Activated naive CD4-positive, alpha-beta T cell treated with anti-CD3 and anti-CD28 coated beads for 36 hours (primary cell): Measurements from ENCODE around the gene MGAT4A. TPM values are rescaled to one million over a fixed set of nuclear protein-coding genes. Genes with fewer than 3 reads are reported as not detected.
"Not testable (repeated sequence)": the region's sequence is repeated elsewhere in the genome, so short reads cannot be mapped to it uniquely, and the experiment has no call there.

Experiments used
- CTCF ChIA-PET: fragments of 350-600 bp; sonication (Branson Sonifier 250); formaldehyde crosslinking; loops from one replicate; lab custom pipeline; 2021; ENCODE audit warnings: antibody characterized with exemption; lab: Charles Lee
- DNase-seq: peaks from one replicate; pipeline ENCODE4 v3.0.0-alpha.2; 2020
- H3K27ac Mint-ChIP-seq: one replicate; pipeline ENCODE4 v1.8.0; 2021; ENCODE audit warnings: mild to moderate bottlenecking, mixed read lengths
- H3K27me3 Mint-ChIP-seq: one replicate; pipeline ENCODE4 v1.8.0; 2021; ENCODE audit warnings: low read depth, mixed read lengths
- H3K36me3 Mint-ChIP-seq: one replicate; pipeline ENCODE4 v1.8.0; 2021; ENCODE audit warnings: low read depth, mixed read lengths
- H3K4me1 Mint-ChIP-seq: one replicate; pipeline ENCODE4 v1.8.0; 2021; ENCODE audit warnings: low read depth, mixed read lengths
- H3K4me3 Mint-ChIP-seq: one replicate; pipeline ENCODE4 v1.8.0; 2021; ENCODE audit warnings: mild to moderate bottlenecking, moderate library complexity, mixed read lengths
- H3K9me3 Mint-ChIP-seq: one replicate; pipeline ENCODE4 v1.8.0; 2021; ENCODE audit warnings: mixed read lengths
- intact Hi-C: fragments of 100-400 bp; cut with micrococcal nuclease; formaldehyde crosslinking; loops from one replicate; pipeline ENCODE4 v1.15.1; 2023
- total RNA-seq, 2 experiments: library from RNA; stranded (reverse); gene quantifications; one replicate each; pipeline ENCODE4 v1.2.3, GENCODE V29; 2021

MGAT4A gene
- total RNA-seq, 2 experiments from 2014 or later = 85.5 to 87.5 TPM

GRCh38 chr2:98759338-98759737 lies 28.4 kb upstream of the MGAT4A start:
- no peaks in the 10 kb centered on the region for H3K27me3 Mint-ChIP-seq
- H3K9me3 Mint-ChIP-seq = no peaks in the 10 kb centered on the region
- H3K4me1 Mint-ChIP-seq = peaks cover 58% of the 10 kb centered on the region
- no peaks in the 10 kb centered on the region for H3K36me3 Mint-ChIP-seq
- H3K4me3 Mint-ChIP-seq = no peak overlapping the region
- CTCF ChIA-PET = interaction anchor here (1.1 to 1.2 kb wide), 2 partner anchors 12 to 20 kb away, joined by 3 to 4 read pairs; no protein-coding TSS in a partner anchor
- no peak for DNase-seq
- intact Hi-C loops = no loop called here
- peak overlapping the region; percentile 43 for H3K27ac Mint-ChIP-seq

GRCh38 chr2:98757904-98758421 lies 27.0 kb upstream of the MGAT4A start:
- Mint-ChIP-seq H3K4me1 (peaks cover 52% of the 10 kb centered on the region), H3K27me3 (no peaks in the 10 kb centered on the region), H3K36me3 (no peaks in the 10 kb centered on the region), H3K4me3 (peak overlapping the region; percentile 59), H3K27ac (peak overlapping the region; percentile 86), H3K9me3 (no peaks in the 10 kb centered on the region)
- DNase-seq = peak; percentile 76
- CTCF ChIA-PET = interaction anchor here (1.0 to 2.5 kb wide), 6 partner anchors 10 to 109 kb away, joined by 3 to 10 read pairs (median 4); no protein-coding TSS in a partner anchor
- intact Hi-C loops = loop anchor here (1.0 kb wide), 2 partner anchors 8 to 12 kb away; no protein-coding TSS in a partner anchor

- no peaks in the 10 kb centered on the region for H3K36me3 Mint-ChIP-seq
- no peak for DNase-seq
- CTCF ChIA-PET = no interaction called here
- H3K4me1 Mint-ChIP-seq = peaks cover 24% of the 10 kb centered on the region
- H3K27me3 Mint-ChIP-seq = no peaks in the 10 kb centered on the region
- intact Hi-C loops = no loop called here
- H3K27ac Mint-ChIP-seq = no peak overlapping the region
- no peaks in the 10 kb centered on the region for H3K9me3 Mint-ChIP-seq
- H3K4me3 Mint-ChIP-seq = no peak overlapping the region
Measured at GRCh38 chr2:98753801-98754200, 22.9 kb upstream of the MGAT4A start.

GRCh38 chr2:98752711-98753110 lies 21.8 kb upstream of the MGAT4A start:
- H3K27ac Mint-ChIP-seq, H3K4me3 Mint-ChIP-seq, DNase-seq, intact Hi-C loops, CTCF ChIA-PET, H3K9me3 Mint-ChIP-seq, H3K27me3 Mint-ChIP-seq, H3K36me3 Mint-ChIP-seq: not testable (repeated sequence)
- H3K4me1 Mint-ChIP-seq = peaks cover 25% of the 10 kb centered on the region

- Mint-ChIP-seq H3K36me3 (no peaks in the 10 kb centered on the region), H3K27ac (no peak overlapping the region), H3K9me3 (no peaks in the 10 kb centered on the region), H3K4me3 (no peak overlapping the region), H3K4me1 (peaks cover 22% of the 10 kb centered on the region), H3K27me3 (no peaks in the 10 kb centered on the region)
- intact Hi-C loops = no loop called here
- CTCF ChIA-PET = no interaction called here
- DNase-seq = no peak
Measured at GRCh38 chr2:98751748-98752147, 20.8 kb upstream of the MGAT4A start.

GRCh38 chr2:98750593-98751282 lies 19.8 kb upstream of the MGAT4A start:
- no peak for DNase-seq
- Mint-ChIP-seq H3K27me3 (no peaks in the 10 kb centered on the region), H3K27ac (no peak overlapping the region), H3K4me3 (no peak overlapping the region), H3K36me3 (no peaks in the 10 kb centered on the region), H3K4me1 (peaks cover 23% of the 10 kb centered on the region), H3K9me3 (no peaks in the 10 kb centered on the region)
- intact Hi-C loops = no loop called here
- CTCF ChIA-PET = interaction anchor here (0.6 kb wide), 1 partner anchor 25 kb away, joined by 3 read pairs; no protein-coding TSS in a partner anchor

GRCh38 chr2:98749066-98749450 lies 18.1 kb upstream of the MGAT4A start:
- CTCF ChIA-PET = no interaction called here
- Mint-ChIP-seq H3K4me3 (no peak overlapping the region), H3K27me3 (no peaks in the 10 kb centered on the region), H3K27ac (no peak overlapping the region), H3K9me3 (no peaks in the 10 kb centered on the region), H3K4me1 (peaks cover 37% of the 10 kb centered on the region), H3K36me3 (no peaks in the 10 kb centered on the region)
- intact Hi-C loops = no loop called here
- DNase-seq = no peak

- no peak overlapping the region for H3K4me3 Mint-ChIP-seq
- H3K9me3 Mint-ChIP-seq = no peaks in the 10 kb centered on the region
- intact Hi-C loops = no loop called here
- no peaks in the 10 kb centered on the region for H3K36me3 Mint-ChIP-seq
- no peaks in the 10 kb centered on the region for H3K27me3 Mint-ChIP-seq
- H3K27ac Mint-ChIP-seq = no peak overlapping the region
- peaks cover 41% of the 10 kb centered on the region for H3K4me1 Mint-ChIP-seq
- CTCF ChIA-PET = interaction anchor here (1.0 to 1.3 kb wide), 2 partner anchors 10 to 114 kb away, joined by 3 to 5 read pairs; no protein-coding TSS in a partner anchor
- no peak for DNase-seq
Measured at GRCh38 chr2:98748292-98749065, 17.5 kb upstream of the MGAT4A start.

- H3K27ac Mint-ChIP-seq = no peak overlapping the region
- no peak for DNase-seq
- peaks cover 43% of the 10 kb centered on the region for H3K4me1 Mint-ChIP-seq
- intact Hi-C loops = no loop called here
- CTCF ChIA-PET = interaction anchor here (0.8 to 1.3 kb wide), 3 partner anchors 10 to 113 kb away, joined by 3 to 5 read pairs (median 3); no protein-coding TSS in a partner anchor
- H3K36me3 Mint-ChIP-seq = no peaks in the 10 kb centered on the region
- H3K27me3 Mint-ChIP-seq = no peaks in the 10 kb centered on the region
- no peak overlapping the region for H3K4me3 Mint-ChIP-seq
- H3K9me3 Mint-ChIP-seq = no peaks in the 10 kb centered on the region
Measured at GRCh38 chr2:98747888-98748287, 17.0 kb upstream of the MGAT4A start.

GRCh38 chr2:98746426-98746825 lies 15.5 kb upstream of the MGAT4A start:
- peaks cover 48% of the 10 kb centered on the region for H3K4me1 Mint-ChIP-seq
- CTCF ChIA-PET = no interaction called here
- intact Hi-C loops = loop anchor here (1.0 kb wide), 2 partner anchors 10 to 12 kb away; no protein-coding TSS in a partner anchor
- H3K27me3 Mint-ChIP-seq = no peaks in the 10 kb centered on the region
- no peak for DNase-seq
- no peaks in the 10 kb centered on the region for H3K36me3 Mint-ChIP-seq
- no peak overlapping the region for H3K4me3 Mint-ChIP-seq
- no peaks in the 10 kb centered on the region for H3K9me3 Mint-ChIP-seq
- no peak overlapping the region for H3K27ac Mint-ChIP-seq

GRCh38 chr2:98744595-98744994 lies 13.7 kb upstream of the MGAT4A start:
- Mint-ChIP-seq H3K27me3 (no peaks in the 10 kb centered on the region), H3K27ac (no peak overlapping the region), H3K9me3 (no peaks in the 10 kb centered on the region), H3K4me1 (peaks cover 59% of the 10 kb centered on the region), H3K36me3 (no peaks in the 10 kb centered on the region), H3K4me3 (no peak overlapping the region)
- CTCF ChIA-PET = interaction anchor here (0.9 kb wide), 1 partner anchor 11 kb away, joined by 3 read pairs; no protein-coding TSS in a partner anchor
- DNase-seq = no peak
- intact Hi-C loops = no loop called here

GRCh38 chr2:98743835-98744234 lies 12.9 kb upstream of the MGAT4A start:
- Mint-ChIP-seq H3K4me1 (peaks cover 54% of the 10 kb centered on the region), H3K36me3 (no peaks in the 10 kb centered on the region)
- intact Hi-C loops = no loop called here

More at GRCh38 chr2:98743835-98744234, 12.9 kb upstream of the MGAT4A start:
- no peaks in the 10 kb centered on the region for H3K27me3 Mint-ChIP-seq
- CTCF ChIA-PET = interaction anchor here (0.5 to 1.6 kb wide), 5 partner anchors 12 to 26 kb away, joined by 3 read pairs; no protein-coding TSS in a partner anchor
- H3K4me3 Mint-ChIP-seq = no peak overlapping the region
- H3K9me3 Mint-ChIP-seq = no peaks in the 10 kb centered on the region
- H3K27ac Mint-ChIP-seq = no peak overlapping the region
- no peak for DNase-seq
